ENCODE results near the gene MRPS6. TPM values are rescaled to one million over a fixed set of nuclear protein-coding genes. Genes with fewer than 3 reads are reported as not detected.

Gene MRPS6
- total RNA-seq, 4 donors from 2014 or later: 20.3 to 29.7 (median 22.7) TPM

DNA sequence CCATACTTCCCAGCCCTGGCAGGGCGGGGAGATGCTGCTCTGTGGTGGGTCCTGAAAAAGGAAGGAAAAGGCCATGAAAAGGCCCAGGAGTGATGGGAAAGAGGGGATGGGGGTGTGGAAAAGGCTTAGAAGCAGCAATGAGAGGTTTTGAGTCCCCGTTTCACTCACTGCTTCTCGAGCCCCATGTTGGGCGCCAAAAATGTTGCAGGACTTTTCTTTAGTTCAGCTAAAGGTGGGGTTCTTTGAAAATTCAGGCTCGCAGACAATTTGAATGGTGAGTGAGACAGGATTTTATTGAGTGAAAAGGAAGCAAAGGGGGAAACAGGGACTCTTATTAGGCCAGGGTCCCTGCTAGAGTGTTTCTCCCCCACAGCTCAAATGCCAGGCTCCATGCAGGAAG lies 93.1 kb downstream of the MRPS6 start:
- no peak overlapping the region for H3K27ac ChIP-seq
- no peaks in the 10 kb centered on the region for H3K27me3 ChIP-seq
- no peak for DNase-seq
- no peak overlapping the region for H3K4me3 ChIP-seq
- TF ChIP-seq, protein P1, sequence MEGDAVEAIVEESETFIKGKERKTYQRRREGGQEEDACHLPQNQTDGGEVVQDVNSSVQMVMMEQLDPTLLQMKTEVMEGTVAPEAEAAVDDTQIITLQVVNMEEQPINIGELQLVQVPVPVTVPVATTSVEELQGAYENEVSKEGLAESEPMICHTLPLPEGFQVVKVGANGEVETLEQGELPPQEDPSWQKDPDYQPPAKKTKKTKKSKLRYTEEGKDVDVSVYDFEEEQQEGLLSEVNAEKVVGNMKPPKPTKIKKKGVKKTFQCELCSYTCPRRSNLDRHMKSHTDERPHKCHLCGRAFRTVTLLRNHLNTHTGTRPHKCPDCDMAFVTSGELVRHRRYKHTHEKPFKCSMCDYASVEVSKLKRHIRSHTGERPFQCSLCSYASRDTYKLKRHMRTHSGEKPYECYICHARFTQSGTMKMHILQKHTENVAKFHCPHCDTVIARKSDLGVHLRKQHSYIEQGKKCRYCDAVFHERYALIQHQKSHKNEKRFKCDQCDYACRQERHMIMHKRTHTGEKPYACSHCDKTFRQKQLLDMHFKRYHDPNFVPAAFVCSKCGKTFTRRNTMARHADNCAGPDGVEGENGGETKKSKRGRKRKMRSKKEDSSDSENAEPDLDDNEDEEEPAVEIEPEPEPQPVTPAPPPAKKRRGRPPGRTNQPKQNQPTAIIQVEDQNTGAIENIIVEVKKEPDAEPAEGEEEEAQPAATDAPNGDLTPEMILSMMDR (IDR thresholded peaks at IDR 0.05): no peak
- TF ChIP-seq POLR2A (IDR thresholded peaks at IDR 0.05): no peak
- H3K36me3 ChIP-seq: no peaks in the 10 kb centered on the region
- peaks cover 0 to 49% (median 21%) of the 10 kb centered on the region in 4 donors for H3K9me3 ChIP-seq
- no peaks in the 10 kb centered on the region for H3K4me1 ChIP-seq

DNA sequence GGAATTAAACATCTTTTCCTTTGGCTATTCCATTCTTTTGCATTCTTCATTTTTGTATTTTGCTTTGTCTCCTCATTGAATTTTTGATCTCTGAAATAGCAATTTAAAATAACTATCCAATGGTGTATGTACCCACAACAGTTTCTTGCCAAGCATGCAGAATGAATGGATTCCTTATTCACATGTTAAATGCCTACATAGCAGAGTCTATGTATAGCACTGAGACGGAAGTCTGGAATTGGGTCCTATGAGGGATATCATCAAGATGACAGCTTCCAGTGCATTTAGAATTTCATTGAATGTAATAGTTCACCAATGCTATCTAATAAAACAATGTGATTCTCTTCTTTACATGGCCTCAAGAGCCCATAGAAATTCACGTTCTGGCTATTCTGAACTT lies 97.5 kb downstream of the MRPS6 start:
- Histone ChIP-seq H3K36me3 (no peaks in the 10 kb centered on the region), H3K4me3 (no peak overlapping the region), H3K27ac (no peak overlapping the region), H3K4me1 (no peaks in the 10 kb centered on the region), H3K9me3 (peaks cover 0 to 37% (median 16%) of the 10 kb centered on the region in 4 donors), H3K27me3 (no peaks in the 10 kb centered on the region)
- no peak for DNase-seq
- no peak for TF ChIP-seq POLR2A (IDR thresholded peaks at IDR 0.05)
- TF ChIP-seq, protein P1 (IDR thresholded peaks at IDR 0.05): no peak

DNA sequence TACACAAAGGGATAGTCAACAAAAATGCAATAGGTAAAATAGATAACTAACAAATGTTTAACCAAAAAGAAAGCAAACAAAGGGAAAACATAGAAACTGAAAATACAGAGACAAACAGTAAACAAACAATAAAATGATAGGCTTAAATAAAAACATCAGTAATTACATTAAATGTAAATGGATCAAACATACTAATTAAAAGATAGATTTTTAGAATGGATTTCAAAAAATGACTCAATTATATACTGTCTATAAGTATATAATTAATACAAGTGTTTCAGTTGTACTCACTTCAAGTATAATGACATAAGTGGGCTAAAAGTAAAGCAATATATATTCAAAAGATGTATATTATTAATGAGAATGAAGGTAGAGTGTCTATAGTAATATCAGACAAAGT lies 101.1 kb downstream of the MRPS6 start:
- no peak for DNase-seq
- Histone ChIP-seq H3K27ac (no peak overlapping the region), H3K4me3 (no peak overlapping the region), H3K4me1 (no peaks in the 10 kb centered on the region), H3K9me3 (peaks cover 0 to 5% (median 0%) of the 10 kb centered on the region in 4 donors), H3K36me3 (no peaks in the 10 kb centered on the region), H3K27me3 (no peaks in the 10 kb centered on the region)
- no peak for TF ChIP-seq POLR2A (IDR thresholded peaks at IDR 0.05)
- TF ChIP-seq, protein P1 (IDR thresholded peaks at IDR 0.05): no peak

DNA sequence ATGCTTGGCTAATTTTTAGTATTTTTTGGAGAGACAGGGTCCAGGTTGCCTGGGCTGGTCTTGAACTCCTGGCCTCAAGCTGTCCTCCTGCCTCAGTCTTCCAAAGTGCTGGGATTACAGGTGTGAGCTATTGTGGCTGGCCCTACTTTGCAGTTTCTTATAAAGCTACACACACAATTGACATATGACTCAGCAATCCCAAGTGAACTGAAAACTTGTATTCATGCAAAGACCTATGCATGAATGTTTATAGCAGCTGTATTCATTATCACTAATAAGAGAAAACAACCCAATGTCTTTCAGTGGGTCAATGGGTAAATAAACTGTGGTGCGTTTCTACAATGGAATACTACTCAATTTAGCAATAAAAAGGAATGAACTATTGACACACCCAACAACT lies 103.1 kb downstream of the MRPS6 start:
- TF ChIP-seq POLR2A (IDR thresholded peaks at IDR 0.05): no peak
- TF ChIP-seq, protein P1 (IDR thresholded peaks at IDR 0.05): no peak
- H3K36me3 ChIP-seq: no peaks in the 10 kb centered on the region
- no peaks in the 10 kb centered on the region for H3K9me3 ChIP-seq
- H3K4me3 ChIP-seq: no peak overlapping the region
- no peaks in the 10 kb centered on the region for H3K27me3 ChIP-seq
- no peaks in the 10 kb centered on the region for H3K4me1 ChIP-seq
- H3K27ac ChIP-seq: no peak overlapping the region
- no peak for DNase-seq

DNA sequence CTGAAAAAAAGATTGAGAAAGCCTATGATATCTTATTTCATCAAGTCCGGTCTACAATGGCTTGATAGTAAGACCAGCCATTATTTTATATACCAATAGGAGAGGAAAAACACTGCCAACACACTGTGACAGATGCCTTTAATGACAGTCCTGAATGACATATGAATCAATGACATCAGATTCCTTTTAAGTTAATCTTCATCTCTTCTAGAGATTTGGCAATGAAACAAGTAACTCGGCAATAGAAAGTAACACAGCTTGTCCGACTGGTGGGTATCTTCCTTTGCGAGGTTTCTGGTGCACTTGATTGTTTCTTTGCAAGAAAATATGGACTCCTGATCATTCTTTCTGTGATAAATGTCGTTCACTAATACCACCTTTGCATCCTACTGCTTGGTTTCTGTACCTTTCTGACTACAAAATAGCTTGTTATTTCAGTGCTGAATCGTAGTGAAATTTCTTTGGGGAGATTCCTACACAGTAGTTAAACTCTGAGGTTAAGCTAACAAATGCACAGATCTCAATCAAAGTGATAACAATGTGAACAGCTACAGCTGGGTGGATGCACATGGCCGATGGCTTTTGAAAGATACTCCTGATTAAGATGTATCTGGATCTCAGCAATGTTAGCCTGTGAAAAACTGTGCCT lies 104.7 kb downstream of the MRPS6 start:
- Histone ChIP-seq H3K27ac (no peak overlapping the region), H3K27me3 (no peaks in the 10 kb centered on the region), H3K9me3 (no peaks in the 10 kb centered on the region), H3K36me3 (no peaks in the 10 kb centered on the region), H3K4me1 (no peaks in the 10 kb centered on the region), H3K4me3 (no peak overlapping the region)
- DNase-seq: no peak
- no peak for TF ChIP-seq POLR2A (IDR thresholded peaks at IDR 0.05)
- TF ChIP-seq, protein P1 (IDR thresholded peaks at IDR 0.05): no peak

All from Peyer's patch (tissue), 4 donors.